Neural cell (in vitro differentiated cells): ENCODE data around the gene SPECC1.
"Not testable (repeated sequence)": the region's sequence is repeated elsewhere in the genome, so short reads cannot be mapped to it uniquely, and the experiment has no call there.

Experiments used
- EP300 ChIP-seq: fragments of 450-650 bp; conservative IDR thresholded peaks from 2 replicates; pipeline ENCODE4 v1.6.1; 2014; ENCODE audit warnings: antibody characterized with exemption, mild to moderate bottlenecking, moderate library complexity; ENCODE audit not compliant: poor library complexity, severe bottlenecking
- EZH2 ChIP-seq: fragments of 200-600, 300-800 bp; shearing (Covaris generic), sonication (generic); IDR thresholded peaks from 2 replicates; pipeline ENCODE4 v1.6.1; 2014; ENCODE audit warnings: antibody characterized with exemption, low read length, borderline replicate concordance, mild to moderate bottlenecking; ENCODE audit not compliant: insufficient read depth, poor library complexity, severe bottlenecking
- MXI1 ChIP-seq: fragments of 450-650 bp; conservative IDR thresholded peaks from 2 replicates; pipeline ENCODE4 v1.6.1; 2014; ENCODE audit warnings: antibody characterized with exemption, mild to moderate bottlenecking; ENCODE audit not compliant: poor library complexity, severe bottlenecking
- POLR2AphosphoS5 ChIP-seq: IDR thresholded peaks from 2 replicates; pipeline ENCODE4 v1.6.1; 2012
- RAD21 ChIP-seq: fragments of 450-650 bp; conservative IDR thresholded peaks from 2 replicates; pipeline ENCODE4 v1.6.1; 2014; ENCODE audit warnings: antibody characterized with exemption, mild to moderate bottlenecking, moderate library complexity
- REST ChIP-seq: IDR thresholded peaks from 2 replicates; pipeline ENCODE4 v1.6.1; 2012; ENCODE audit warnings: borderline replicate concordance
- SMC3 ChIP-seq: fragments of 450-650 bp; conservative IDR thresholded peaks from 2 replicates; pipeline ENCODE4 v1.6.1; 2014; ENCODE audit warnings: antibody characterized with exemption, mild to moderate bottlenecking, moderate library complexity; ENCODE audit not compliant: poor library complexity
- TAF1 ChIP-seq: IDR thresholded peaks from 2 replicates; pipeline ENCODE4 v1.6.1; 2012; ENCODE audit warnings: low read depth
- TF ChIP-seq, protein P1 (sequence below): fragments of 450-650 bp; IDR thresholded peaks from 2 replicates; pipeline ENCODE4 v1.5.1; 2014; ENCODE audit warnings: antibody characterized with exemption, mild to moderate bottlenecking, moderate library complexity; ENCODE audit not compliant: poor library complexity, severe bottlenecking

GRCh38 chr17:20352567-20352966 is 343.4 kb downstream of the SPECC1 start:
- TF ChIP-seq, protein P1, sequence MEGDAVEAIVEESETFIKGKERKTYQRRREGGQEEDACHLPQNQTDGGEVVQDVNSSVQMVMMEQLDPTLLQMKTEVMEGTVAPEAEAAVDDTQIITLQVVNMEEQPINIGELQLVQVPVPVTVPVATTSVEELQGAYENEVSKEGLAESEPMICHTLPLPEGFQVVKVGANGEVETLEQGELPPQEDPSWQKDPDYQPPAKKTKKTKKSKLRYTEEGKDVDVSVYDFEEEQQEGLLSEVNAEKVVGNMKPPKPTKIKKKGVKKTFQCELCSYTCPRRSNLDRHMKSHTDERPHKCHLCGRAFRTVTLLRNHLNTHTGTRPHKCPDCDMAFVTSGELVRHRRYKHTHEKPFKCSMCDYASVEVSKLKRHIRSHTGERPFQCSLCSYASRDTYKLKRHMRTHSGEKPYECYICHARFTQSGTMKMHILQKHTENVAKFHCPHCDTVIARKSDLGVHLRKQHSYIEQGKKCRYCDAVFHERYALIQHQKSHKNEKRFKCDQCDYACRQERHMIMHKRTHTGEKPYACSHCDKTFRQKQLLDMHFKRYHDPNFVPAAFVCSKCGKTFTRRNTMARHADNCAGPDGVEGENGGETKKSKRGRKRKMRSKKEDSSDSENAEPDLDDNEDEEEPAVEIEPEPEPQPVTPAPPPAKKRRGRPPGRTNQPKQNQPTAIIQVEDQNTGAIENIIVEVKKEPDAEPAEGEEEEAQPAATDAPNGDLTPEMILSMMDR, result not testable (repeated sequence)
- TF ChIP-seq EZH2, POLR2AphosphoS5, RAD21, EP300, REST, MXI1, TAF1, SMC3: not testable (repeated sequence)
